Stimulated activated CD4-positive, alpha-beta T cell treated with anti-CD3 and anti-CD28 coated beads, Interleukin-4, amount 100 ng/mL, for 4 hours (primary cell): ENCODE data around the gene HPD.
A peak's percentile ranks its signal among the peaks of the same experiment; 100 is the strongest.
"Not testable (repeated sequence)": the region's sequence is repeated elsewhere in the genome, so short reads cannot be mapped to it uniquely, and the experiment has no call there.

Source experiments
- DNase-seq, 2 experiments: peaks; one replicate each; pipeline ENCODE4 v3.0.0-alpha.2; 2020

HPD gene

DNA sequence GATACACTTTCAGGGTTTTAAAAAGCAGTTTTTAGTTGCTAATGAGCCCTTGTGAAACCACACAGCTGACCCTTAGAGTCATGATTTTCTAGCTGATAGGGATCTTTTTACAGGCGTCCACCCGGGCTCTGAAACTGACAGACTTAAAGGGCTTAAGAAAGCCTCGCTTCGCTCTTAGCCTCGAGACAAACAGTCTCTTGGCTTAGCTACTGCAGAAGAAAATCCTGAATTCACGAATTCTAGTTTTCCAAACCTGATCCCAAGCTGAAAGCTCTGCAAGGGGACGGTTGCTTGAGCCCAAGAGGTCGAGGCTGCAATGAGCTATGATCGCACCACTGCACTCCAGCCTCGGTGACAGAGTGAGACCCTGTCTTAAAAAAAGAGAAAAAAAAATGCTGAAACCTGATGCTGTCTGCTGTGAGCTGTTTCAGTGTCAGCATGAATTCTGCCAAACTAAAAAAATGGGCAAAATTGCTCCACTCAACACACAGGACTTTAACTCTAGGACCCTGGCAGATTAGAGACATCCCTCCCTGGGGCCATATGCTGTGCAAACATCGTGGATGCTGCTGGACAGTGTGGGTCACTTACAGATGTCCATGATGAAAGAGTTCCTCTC lies 3.1 kb upstream of the HPD start:
- no peak for DNase-seq

- DNase-seq, result not testable (repeated sequence)
Measured at GRCh38 chr12:121860699-121861098, 2.0 kb upstream of the HPD start.

DNA sequence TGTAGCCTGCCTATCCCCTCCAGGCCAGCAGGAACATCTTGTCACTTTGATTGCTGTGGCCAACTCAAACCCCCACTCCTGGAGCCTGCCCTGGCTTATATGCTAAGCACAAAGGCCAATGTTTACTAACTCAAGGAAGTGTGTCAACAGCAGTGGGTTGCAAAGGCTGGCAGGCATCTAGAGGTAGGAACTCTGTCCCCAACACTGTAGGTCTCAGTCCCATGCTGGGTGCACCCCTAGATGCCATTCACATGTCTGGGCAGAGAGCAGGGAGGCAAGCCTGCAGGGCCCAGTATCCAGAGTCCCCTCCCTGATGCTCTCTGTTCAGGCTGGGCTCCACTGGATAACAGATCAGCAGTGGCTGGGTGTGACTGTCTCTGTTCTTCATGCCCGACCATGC lies 1.6 kb upstream of the HPD start:
- DNase-seq, result no peak

DNA sequence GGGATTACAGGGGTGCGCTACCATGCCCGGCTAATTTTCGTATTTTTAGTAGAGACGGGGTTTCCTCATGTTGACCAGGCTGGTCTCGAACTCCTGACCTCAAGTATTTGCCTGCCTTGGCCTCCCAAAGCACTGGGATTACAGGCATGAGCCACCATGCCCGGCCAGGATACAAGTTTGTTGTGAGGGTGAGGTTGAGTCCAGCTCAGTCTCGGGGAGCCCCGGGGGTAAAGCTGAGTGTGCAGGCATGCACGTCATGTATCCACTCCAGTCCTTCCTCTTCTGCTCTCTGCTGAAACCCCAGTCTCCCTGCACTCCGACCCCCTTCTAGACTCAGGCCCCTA lies 369 bp downstream of the HPD start:
- no peak for DNase-seq

DNA sequence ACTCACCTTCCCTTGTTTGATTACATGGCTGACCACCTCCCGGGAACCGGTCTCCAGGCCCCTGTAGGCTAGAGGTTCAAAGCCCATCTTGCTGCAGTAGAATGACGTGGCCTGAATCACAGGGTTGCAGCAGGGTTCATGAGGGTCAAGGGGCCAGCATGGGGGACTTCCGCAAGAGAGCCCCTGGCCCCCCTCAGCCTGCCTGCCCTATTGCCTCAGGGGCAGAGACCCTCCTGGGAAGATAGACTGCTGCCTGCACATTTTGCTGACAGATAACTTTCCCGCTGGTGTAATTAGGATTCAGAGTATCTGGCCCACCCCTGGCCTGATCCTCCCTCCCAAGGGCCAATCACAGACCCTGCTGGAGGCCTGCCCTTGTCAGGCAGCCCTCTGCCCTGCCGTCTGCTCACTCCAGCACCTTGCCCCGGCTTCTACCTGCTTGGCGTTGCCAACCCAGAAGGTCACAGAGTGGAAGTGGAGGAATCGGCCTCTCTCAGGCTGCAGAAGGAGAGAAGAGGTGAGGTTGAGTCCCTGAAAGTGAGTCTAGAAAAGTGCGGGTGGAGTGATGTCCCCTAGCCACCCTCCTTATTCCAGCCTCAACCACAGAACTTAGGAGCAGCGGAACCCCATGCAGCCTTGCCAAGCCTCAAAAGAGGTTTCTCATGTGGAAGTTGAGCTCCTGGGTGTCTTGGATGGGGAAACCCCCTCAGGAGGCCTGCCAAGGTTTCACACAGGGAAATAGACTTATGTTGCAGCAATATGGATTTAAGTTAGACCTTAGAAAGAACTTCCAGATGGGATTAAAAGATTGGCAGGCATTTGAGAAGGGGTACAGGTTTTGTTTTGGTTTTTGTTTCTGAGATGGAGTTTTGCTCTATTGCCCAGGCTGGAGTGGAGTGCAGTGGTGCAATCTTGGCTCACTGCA lies 1.1 kb downstream of the HPD start:
- DNase-seq, result no peak

DNA sequence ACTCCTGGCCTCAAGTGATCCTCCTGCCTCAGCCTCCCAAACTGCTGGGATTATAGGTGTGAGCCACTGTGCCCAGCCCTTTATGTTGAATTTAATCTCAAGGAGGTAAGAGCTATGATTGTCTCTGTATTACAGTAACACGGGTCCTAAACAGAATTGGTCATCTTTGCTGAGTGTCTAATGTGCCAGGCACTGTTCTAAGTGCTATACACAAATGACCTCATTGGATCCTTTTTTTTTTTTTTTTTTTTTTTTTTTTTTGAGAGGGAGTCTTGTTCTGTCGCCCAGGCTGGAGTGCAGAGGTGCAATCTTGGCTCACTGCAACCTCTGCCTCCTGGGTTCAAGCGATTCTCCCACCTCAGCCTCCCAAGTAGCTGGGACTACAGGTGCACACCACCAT lies 6.3 kb downstream of the HPD start:
- not testable (repeated sequence) for DNase-seq

DNA sequence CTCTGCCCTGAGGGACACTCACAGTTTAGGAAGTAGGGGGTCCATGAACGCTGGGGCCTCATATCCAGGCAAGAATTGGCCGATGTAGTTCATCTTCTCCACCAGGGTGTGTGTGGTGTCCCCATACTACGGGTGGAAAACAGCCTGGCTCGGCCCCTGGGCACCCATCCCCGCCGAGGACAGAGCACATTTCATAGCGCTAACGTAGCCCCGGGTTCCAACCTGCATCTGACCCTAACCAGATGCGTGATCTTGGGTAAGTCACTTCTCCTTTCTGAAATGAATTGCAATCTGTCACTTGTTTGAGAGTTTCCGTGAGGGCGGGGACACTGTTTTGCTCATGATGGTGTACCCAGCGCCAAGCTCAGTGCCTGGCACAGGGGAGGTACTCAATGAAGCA lies 9.0 kb downstream of the HPD start:
- no peak for DNase-seq

DNA sequence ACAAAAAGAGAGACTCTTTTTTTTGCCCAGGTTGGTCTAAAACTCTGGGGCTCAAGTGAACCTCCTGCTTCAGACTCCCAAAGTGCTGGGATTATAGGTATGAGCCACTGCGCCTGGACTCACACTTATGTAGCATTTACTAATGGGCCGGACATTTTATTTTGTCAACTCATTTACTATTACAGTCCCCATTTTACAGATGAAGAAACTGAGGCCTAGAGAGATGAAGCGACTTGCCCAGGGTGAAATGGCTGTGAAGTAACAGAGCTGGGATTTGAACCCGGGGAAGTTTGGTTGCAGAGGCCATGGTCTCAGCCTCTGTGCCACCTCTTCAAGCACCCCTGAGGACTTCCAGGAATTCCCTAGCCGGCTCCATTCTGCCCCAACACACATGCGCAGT lies 9.4 kb downstream of the HPD start:
- DNase-seq, result no peak

DNA sequence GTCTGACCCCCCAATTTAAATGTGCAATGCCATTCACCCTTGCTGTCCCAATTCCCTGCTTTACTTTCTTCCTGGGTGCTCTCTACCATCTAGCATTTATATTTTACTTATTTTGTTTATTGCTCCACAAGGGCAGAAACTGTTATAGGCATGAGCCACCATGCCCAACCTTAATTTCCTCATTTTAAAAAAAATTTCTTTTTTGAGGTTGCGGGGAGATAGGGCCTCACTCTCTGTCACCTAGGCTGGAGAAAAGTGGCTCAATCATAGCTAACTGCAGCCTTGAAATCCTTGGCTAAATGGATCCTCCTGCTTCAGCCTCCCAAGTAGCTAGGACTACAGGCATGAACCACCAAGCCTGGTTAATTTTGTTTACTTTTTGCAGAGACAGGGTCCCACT lies 13.0 kb downstream of the HPD start:
- DNase-seq, result no peak

- no peak for DNase-seq
Measured at GRCh38 chr12:121843236-121843982, 15.2 kb downstream of the HPD start.

DNA sequence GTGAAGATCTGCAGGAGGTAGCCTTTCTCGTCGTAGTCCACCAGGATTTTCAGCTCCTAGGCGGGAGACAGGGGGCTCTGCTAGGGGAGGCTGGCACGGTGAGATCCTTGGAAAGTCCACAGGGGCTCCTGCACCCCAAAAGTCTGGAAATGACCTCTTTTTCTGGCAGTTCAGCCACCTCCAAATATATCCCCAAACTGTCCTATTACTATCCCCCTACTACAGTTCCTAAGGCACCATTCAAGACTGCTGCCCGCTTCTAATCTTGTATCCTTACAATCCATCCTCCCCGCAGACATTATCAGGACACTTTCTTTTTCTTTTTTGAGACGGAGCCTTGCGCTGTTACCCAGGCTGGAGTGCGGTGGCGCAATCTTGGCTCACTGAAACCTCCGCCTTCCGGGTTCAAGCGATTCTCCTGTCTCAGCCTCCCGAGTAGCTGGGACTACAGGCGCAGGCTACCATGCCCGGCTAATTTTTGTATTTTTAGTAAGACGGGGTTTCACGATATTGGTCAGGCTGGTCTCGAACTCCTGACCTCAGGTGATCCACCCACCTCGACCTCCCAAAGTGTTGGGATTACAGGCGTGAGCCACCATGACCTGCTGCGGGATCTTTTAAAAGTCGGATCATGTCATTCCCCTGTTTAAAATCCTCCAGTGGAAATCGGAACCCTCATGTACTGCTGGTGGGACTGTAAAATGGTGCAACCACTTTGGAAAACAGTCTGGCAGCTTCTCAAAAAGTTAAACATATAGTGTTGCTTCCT lies 18.5 kb downstream of the HPD start:
- no peak for DNase-seq

GRCh38 chr12:121839106-121839992 lies 19.3 kb downstream of the HPD start:
- DNase-seq, result peak; percentile 99 to 100

DNA sequence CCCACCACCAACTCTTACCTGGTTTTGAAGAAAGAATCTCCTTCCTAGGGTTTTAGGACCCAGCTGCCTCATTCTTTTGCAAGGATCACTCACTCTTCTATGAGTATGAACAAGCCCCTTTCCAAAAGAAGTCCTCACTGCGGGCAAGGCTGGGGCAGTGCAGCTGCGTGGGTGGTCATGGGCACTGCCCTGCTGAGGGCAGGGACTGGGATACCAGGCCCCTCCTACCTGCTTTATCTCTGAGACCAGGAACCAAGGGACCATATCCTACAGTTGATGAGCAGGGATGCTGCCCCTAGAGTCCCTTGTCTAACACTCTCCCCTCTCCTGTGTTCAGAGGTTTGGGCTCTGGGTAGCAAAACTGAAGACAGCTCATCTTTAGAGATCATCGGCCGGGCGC lies 20.5 kb downstream of the HPD start:
- no peak for DNase-seq

DNA sequence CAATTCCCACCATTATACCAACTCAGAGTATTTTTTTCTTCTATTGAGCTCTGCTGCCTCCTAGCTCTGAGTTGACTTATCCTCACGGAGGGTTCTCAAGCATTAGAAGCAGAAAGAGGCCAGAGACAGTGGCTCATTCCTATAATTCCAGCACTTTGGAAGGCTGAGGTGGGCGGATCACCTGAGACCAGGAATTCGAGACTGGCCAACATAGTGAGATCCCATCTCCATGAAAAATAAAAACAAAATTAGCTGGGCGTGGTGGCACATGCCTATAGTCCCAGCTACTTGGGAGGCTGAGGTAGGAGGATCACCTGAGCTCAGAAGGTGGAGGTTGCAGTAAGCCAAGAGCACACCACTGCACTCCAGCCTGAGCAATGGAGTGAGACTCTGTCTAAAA lies 21.0 kb downstream of the HPD start:
- no peak for DNase-seq

GRCh38 chr12:121831571-121832245 lies 27.0 kb downstream of the HPD start:
- no peak for DNase-seq

GRCh38 chr12:121830588-121831265 lies 27.9 kb downstream of the HPD start:
- no peak for DNase-seq

- no peak for DNase-seq
Measured at GRCh38 chr12:121830134-121830533, 28.5 kb downstream of the HPD start.

GRCh38 chr12:121829250-121829918 lies 29.3 kb downstream of the HPD start:
- no peak for DNase-seq

- no peak for DNase-seq
Measured at GRCh38 chr12:121828826-121829225, 29.8 kb downstream of the HPD start.

- no peak for DNase-seq
Measured at GRCh38 chr12:121828306-121828705, 30.4 kb downstream of the HPD start.
